Peyer's patch (tissue), 4 donors: ENCODE measurements around the gene CCNYL1.

Source experiments
- POLR2A ChIP-seq, 2 donors: fragments of 450-650 bp; IDR thresholded peaks; one replicate each; pipeline ENCODE4 v1.5.1; 2017; ENCODE audit warnings: antibody characterized with exemption in 2 of 2, mild to moderate bottlenecking in 2 of 2, moderate library complexity in 2 of 2
- TF ChIP-seq, protein P1 (sequence below), 6 experiments: fragments of 450-650 bp in 4 of 6; fragments of 200-600 bp in 2 of 6; sonication (generic) in 1 of 6; IDR thresholded peaks; one replicate each; pipeline ENCODE4 v1.5.1; 2017 to 2019; ENCODE audit warnings: antibody characterized with exemption in 6 of 6, mild to moderate bottlenecking in 3 of 6, moderate library complexity in 1 of 6

DNA sequence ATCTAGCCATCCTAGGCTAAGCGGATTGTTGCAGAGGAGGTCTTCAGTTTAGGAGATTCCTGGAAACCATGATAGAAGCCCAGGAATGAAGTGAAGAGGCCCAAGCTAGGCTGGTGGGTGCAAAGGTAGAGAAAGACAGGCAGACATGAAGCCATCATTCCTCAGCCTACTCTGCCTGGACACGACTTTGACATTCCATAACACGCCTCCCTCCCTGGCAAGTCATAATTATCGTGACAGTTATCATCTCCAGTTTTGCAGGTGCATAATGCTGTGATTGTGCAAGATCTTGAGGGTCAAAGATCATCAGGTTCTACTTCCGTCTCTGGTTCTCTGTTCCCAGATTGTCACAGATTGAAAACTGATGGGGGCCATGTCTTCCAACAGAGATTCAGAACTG, 73.5 kb downstream of the CCNYL1 start:
- TF ChIP-seq, protein P1, sequence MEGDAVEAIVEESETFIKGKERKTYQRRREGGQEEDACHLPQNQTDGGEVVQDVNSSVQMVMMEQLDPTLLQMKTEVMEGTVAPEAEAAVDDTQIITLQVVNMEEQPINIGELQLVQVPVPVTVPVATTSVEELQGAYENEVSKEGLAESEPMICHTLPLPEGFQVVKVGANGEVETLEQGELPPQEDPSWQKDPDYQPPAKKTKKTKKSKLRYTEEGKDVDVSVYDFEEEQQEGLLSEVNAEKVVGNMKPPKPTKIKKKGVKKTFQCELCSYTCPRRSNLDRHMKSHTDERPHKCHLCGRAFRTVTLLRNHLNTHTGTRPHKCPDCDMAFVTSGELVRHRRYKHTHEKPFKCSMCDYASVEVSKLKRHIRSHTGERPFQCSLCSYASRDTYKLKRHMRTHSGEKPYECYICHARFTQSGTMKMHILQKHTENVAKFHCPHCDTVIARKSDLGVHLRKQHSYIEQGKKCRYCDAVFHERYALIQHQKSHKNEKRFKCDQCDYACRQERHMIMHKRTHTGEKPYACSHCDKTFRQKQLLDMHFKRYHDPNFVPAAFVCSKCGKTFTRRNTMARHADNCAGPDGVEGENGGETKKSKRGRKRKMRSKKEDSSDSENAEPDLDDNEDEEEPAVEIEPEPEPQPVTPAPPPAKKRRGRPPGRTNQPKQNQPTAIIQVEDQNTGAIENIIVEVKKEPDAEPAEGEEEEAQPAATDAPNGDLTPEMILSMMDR (IDR thresholded peaks at IDR 0.05): no peak
- TF ChIP-seq POLR2A (IDR thresholded peaks at IDR 0.05): no peak
